Peyer's patch (tissue), 4 donors: ENCODE measurements around the gene RAP1GAP.

Source experiments
- CTCF ChIP-seq, 6 experiments: fragments of 450-650 bp in 4 of 6; fragments of 200-600 bp in 2 of 6; sonication (generic) in 1 of 6; IDR thresholded peaks; one replicate each; pipeline ENCODE4 v1.5.1; 2017 to 2019; ENCODE audit warnings: antibody characterized with exemption in 6 of 6, mild to moderate bottlenecking in 3 of 6, moderate library complexity in 1 of 6
- POLR2A ChIP-seq, 2 donors: fragments of 450-650 bp; IDR thresholded peaks; one replicate each; pipeline ENCODE4 v1.5.1; 2017; ENCODE audit warnings: antibody characterized with exemption in 2 of 2, mild to moderate bottlenecking in 2 of 2, moderate library complexity in 2 of 2

- TF ChIP-seq CTCF (IDR thresholded peaks at IDR 0.05) = no peak
- no peak for TF ChIP-seq POLR2A (IDR thresholded peaks at IDR 0.05)
Observed at GRCh38 chr1:21617126-21617738, 51.9 kb downstream of the RAP1GAP start.
